SK-N-SH treated with all-trans-retinoic acid at 6 μM for 48 hours (cell line): ENCODE measurements around the gene GRID1.

Experiments
- ATAC-seq: fragments of 200-7000 bp; cut with Tn5 transposase; 3 replicates; pipeline ENCODE4 v1.9.1; 2020; ENCODE audit warnings: mild to moderate bottlenecking, moderate library complexity
- ARNTL ChIP-seq: fragments of 450-650 bp; formaldehyde crosslinking; IDR thresholded peaks from 2 replicates; pipeline ENCODE4 v1.5.0; 2020; ENCODE audit warnings: low read depth, mild to moderate bottlenecking, moderate library complexity, borderline replicate concordance
- CSDC2 ChIP-seq: fragments of 250-450 bp; sonication (Bioruptor Pico); IDR thresholded peaks from 2 replicates; pipeline ENCODE4 v1.5.0; 2020; ENCODE audit warnings: mild to moderate bottlenecking, moderate library complexity
- CSRNP3 ChIP-seq: fragments of 250-450 bp; sonication (Bioruptor Pico); IDR thresholded peaks from 2 replicates; pipeline ENCODE4 v1.5.1; 2021; ENCODE audit warnings: mild to moderate bottlenecking, moderate library complexity
- ESRRG ChIP-seq: fragments of 250-450 bp; sonication (Bioruptor Pico); IDR thresholded peaks from 2 replicates; pipeline ENCODE4 v1.6.1; 2021; ENCODE audit warnings: mild to moderate bottlenecking
- GLIS3 ChIP-seq: fragments of 250-450 bp; sonication (Bioruptor Pico); IDR thresholded peaks from 2 replicates; pipeline ENCODE4 v1.5.0; 2020; ENCODE audit warnings: mild to moderate bottlenecking, moderate library complexity
- ISL1 ChIP-seq: fragments of 250-450 bp; sonication (Bioruptor Pico); IDR thresholded peaks from 2 replicates; pipeline ENCODE4 v2.1.2; 2022; ENCODE audit warnings: mild to moderate bottlenecking, moderate library complexity
- OSR1 ChIP-seq: fragments of 250-450 bp; sonication (Bioruptor Pico); IDR thresholded peaks from 2 replicates; pipeline ENCODE4 v1.8.0; 2022; ENCODE audit warnings: moderate library complexity, mild to moderate bottlenecking, inconsistent platforms
- PATZ1 ChIP-seq: fragments of 250-450 bp; sonication (Bioruptor Pico); IDR thresholded peaks from 2 replicates; pipeline ENCODE4 v1.8.0; 2020; ENCODE audit warnings: mild to moderate bottlenecking, moderate library complexity, borderline replicate concordance
- POU6F1 ChIP-seq: fragments of 250-450 bp; sonication (Bioruptor Pico); IDR thresholded peaks from 2 replicates; pipeline ENCODE4 v1.8.0; 2021; ENCODE audit warnings: low read depth, mild to moderate bottlenecking, moderate library complexity, borderline replicate concordance
- PPARA ChIP-seq: fragments of 250-450 bp; sonication (Bioruptor Pico); IDR thresholded peaks from 2 replicates; pipeline ENCODE4 v1.5.0; 2020; ENCODE audit warnings: mild to moderate bottlenecking, borderline replicate concordance
- RARB ChIP-seq: fragments of 250-450 bp; sonication (Bioruptor Pico); IDR thresholded peaks from 2 replicates; pipeline ENCODE4 v1.8.0; 2021; ENCODE audit warnings: mild to moderate bottlenecking, moderate library complexity
- SNAI2 ChIP-seq: fragments of 250-450 bp; sonication (Bioruptor Pico); IDR thresholded peaks from 2 replicates; pipeline ENCODE4 v1.5.0; 2020; ENCODE audit warnings: mild to moderate bottlenecking, moderate library complexity
- TCF4 ChIP-seq: fragments of 250-450 bp; sonication (Bioruptor Pico); IDR thresholded peaks from 2 replicates; pipeline ENCODE4 v1.8.0; 2021; ENCODE audit warnings: mild to moderate bottlenecking, moderate library complexity, borderline replicate concordance
- TOX ChIP-seq: fragments of 250-450 bp; sonication (Bioruptor Pico); IDR thresholded peaks from 2 replicates; pipeline ENCODE4 v1.8.0; 2021; ENCODE audit warnings: mild to moderate bottlenecking, moderate library complexity, borderline replicate concordance
- TSHZ2 ChIP-seq: fragments of 250-450 bp; sonication (Bioruptor Pico); IDR thresholded peaks from 2 replicates; pipeline ENCODE4 v1.5.0; 2020; ENCODE audit warnings: mild to moderate bottlenecking, moderate library complexity
- ZC3H10 ChIP-seq: fragments of 250-450 bp; sonication (Bioruptor Pico); IDR thresholded peaks from 2 replicates; pipeline ENCODE4 v1.5.1; 2021; ENCODE audit warnings: mild to moderate bottlenecking, moderate library complexity
- ZFP3 ChIP-seq: fragments of 250-450 bp; sonication (Bioruptor Pico); IDR thresholded peaks from 2 replicates; pipeline ENCODE4 v1.5.0; 2020; ENCODE audit warnings: mild to moderate bottlenecking, moderate library complexity
- ZNF565 ChIP-seq: fragments of 450-650 bp; formaldehyde crosslinking; conservative IDR thresholded peaks from 2 replicates; pipeline ENCODE4 v1.5.0; 2020; ENCODE audit warnings: low read depth, mild to moderate bottlenecking, moderate library complexity
- ZNF70 ChIP-seq: fragments of 450-650 bp; formaldehyde crosslinking; IDR thresholded peaks from 2 replicates; pipeline ENCODE4 v1.5.0; 2020; ENCODE audit warnings: mild to moderate bottlenecking, moderate library complexity
- ZNF8 ChIP-seq: fragments of 450-650 bp; formaldehyde crosslinking; IDR thresholded peaks from 2 replicates; pipeline ENCODE4 v1.5.0; 2020; ENCODE audit warnings: mild to moderate bottlenecking, moderate library complexity

GRID1 gene

GRCh38 chr10:85597006-85597405 lies 769.6 kb downstream of the GRID1 start (continued):
- TF ChIP-seq CSRNP3 (CRISPR knock-in tag) (no peak), PATZ1 (CRISPR knock-in tag) (no peak)

- ATAC-seq, result no peak
- no peak for TF ChIP-seq ZC3H10
- TF ChIP-seq CSRNP3 (CRISPR knock-in tag), result no peak
- no peak for TF ChIP-seq RARB (CRISPR knock-in tag)
- TF ChIP-seq PATZ1 (CRISPR knock-in tag), result no peak
- no peak for TF ChIP-seq CSDC2 (CRISPR knock-in tag)
- TF ChIP-seq TSHZ2 (CRISPR knock-in tag), result no peak
- no peak for TF ChIP-seq ZNF8 (CRISPR knock-in tag)
- TF ChIP-seq ZNF70, result no peak
- TF ChIP-seq TOX, result no peak
- TF ChIP-seq ISL1 (CRISPR knock-in tag), result no peak
- no peak for TF ChIP-seq ZFP3 (CRISPR knock-in tag)
- TF ChIP-seq SNAI2 (CRISPR knock-in tag), result no peak
- no peak for TF ChIP-seq ESRRG
- no peak for TF ChIP-seq OSR1 (CRISPR knock-in tag)
- no peak for TF ChIP-seq ZNF565 (CRISPR knock-in tag)
- TF ChIP-seq PPARA (CRISPR knock-in tag), result no peak
- TF ChIP-seq POU6F1 (CRISPR knock-in tag), result no peak
- TF ChIP-seq GLIS3, result no peak
Measured at GRCh38 chr10:85596389-85596788, 770.2 kb downstream of the GRID1 start.

- ATAC-seq, result no peak
- TF ChIP-seq OSR1 (CRISPR knock-in tag), result no peak
- TF ChIP-seq ZFP3 (CRISPR knock-in tag), result no peak
- TF ChIP-seq TCF4 (CRISPR knock-in tag), result no peak
- TF ChIP-seq ZC3H10, result no peak
- TF ChIP-seq GLIS3, result no peak
- no peak for TF ChIP-seq ARNTL
- TF ChIP-seq CSRNP3 (CRISPR knock-in tag), result no peak
- TF ChIP-seq POU6F1 (CRISPR knock-in tag), result no peak
- TF ChIP-seq SNAI2 (CRISPR knock-in tag), result no peak
- TF ChIP-seq PATZ1 (CRISPR knock-in tag), result no peak
- no peak for TF ChIP-seq ESRRG
- TF ChIP-seq PPARA (CRISPR knock-in tag), result no peak
Measured at GRCh38 chr10:85594239-85594638, 772.4 kb downstream of the GRID1 start.
